Activated CD4-positive, CD25-positive, alpha-beta regulatory T cell treated with anti-CD3 and anti-CD28 coated beads, Interleukin-2, amount 50 U/mL, for 16 hours (primary cell): ENCODE data around the gene GOLGA1.
A peak's percentile ranks its signal among the peaks of the same experiment; 100 is the strongest.
"Not testable (repeated sequence)": the region's sequence is repeated elsewhere in the genome, so short reads cannot be mapped to it uniquely, and the experiment has no call there.

Source experiments
- DNase-seq: peaks from one replicate; pipeline ENCODE4 v3.0.0-alpha.2; 2020; ENCODE audit warnings: low read depth, low spot score

GOLGA1 gene

GRCh38 chr9:124939944-124940343, 939 bp downstream of the GOLGA1 start:
- no peak for DNase-seq

GRCh38 chr9:124934290-124934689, 6.6 kb downstream of the GOLGA1 start:
- no peak for DNase-seq

GRCh38 chr9:124932333-124932732, 8.6 kb downstream of the GOLGA1 start:
- DNase-seq = no peak

GRCh38 chr9:124929464-124929863, 11.4 kb downstream of the GOLGA1 start:
- DNase-seq = no peak

- no peak for DNase-seq
These were observed 12.8 kb downstream of the GOLGA1 start for GRCh38 chr9:124928116-124928515.

- not testable (repeated sequence) for DNase-seq
These were observed 20.5 kb downstream of the GOLGA1 start for GRCh38 chr9:124920394-124920793.

GRCh38 chr9:124914753-124915405, 26.0 kb downstream of the GOLGA1 start:
- no peak for DNase-seq

- no peak for DNase-seq
These were observed 27.5 kb downstream of the GOLGA1 start for GRCh38 chr9:124913378-124913777.

GRCh38 chr9:124911766-124912165, 29.1 kb downstream of the GOLGA1 start:
- DNase-seq = no peak

- DNase-seq = no peak
These were observed 32.8 kb downstream of the GOLGA1 start for GRCh38 chr9:124908098-124908497.

- DNase-seq = no peak
These were observed 33.9 kb downstream of the GOLGA1 start for GRCh38 chr9:124906966-124907365.

GRCh38 chr9:124899845-124900244, 41.0 kb downstream of the GOLGA1 start:
- no peak for DNase-seq

- no peak for DNase-seq
These were observed 43.1 kb downstream of the GOLGA1 start for GRCh38 chr9:124897570-124898460.

GRCh38 chr9:124894741-124895170, 46.1 kb downstream of the GOLGA1 start:
- DNase-seq = peak; percentile 7

- DNase-seq = no peak
These were observed 46.7 kb downstream of the GOLGA1 start for GRCh38 chr9:124894035-124894740.

- DNase-seq = no peak
These were observed 50.7 kb downstream of the GOLGA1 start for GRCh38 chr9:124890179-124890578.

- DNase-seq = no peak
These were observed 51.9 kb downstream of the GOLGA1 start for GRCh38 chr9:124889006-124889405.

- DNase-seq = no peak
These were observed 53.1 kb downstream of the GOLGA1 start for GRCh38 chr9:124887832-124888231.

GRCh38 chr9:124886866-124887492, 53.9 kb downstream of the GOLGA1 start:
- DNase-seq = no peak

- DNase-seq = no peak
These were observed 54.4 kb downstream of the GOLGA1 start for GRCh38 chr9:124886461-124886860.

- DNase-seq = no peak
These were observed 55.3 kb downstream of the GOLGA1 start for GRCh38 chr9:124885551-124885950.

- DNase-seq = no peak
These were observed 56.5 kb downstream of the GOLGA1 start for GRCh38 chr9:124884376-124884775.
